MM.1S (cell line): ENCODE data around the gene TBL1XR1.

Source experiments
- DNase-seq: peaks from one replicate; pipeline ENCODE4 v3.0.0-alpha.2; 2015
- H2AFZ ChIP-seq: fragments of 300-600 bp; sonication (generic); 2 replicates; pipeline ENCODE4 v1.6.0; 2016; ENCODE audit warnings: antibody characterized with exemption, low read length
- H3F3A ChIP-seq: fragments of 300-600 bp; sonication (generic); 2 replicates; pipeline ENCODE4 v1.6.1; 2016; ENCODE audit warnings: mild to moderate bottlenecking, antibody characterized with exemption, low read length, moderate library complexity, mixed read lengths; ENCODE audit not compliant: insufficient read depth
- H3K27ac ChIP-seq: fragments of 300-600 bp; sonication (generic); 2 replicates; pipeline ENCODE4 v1.5.1; 2016; ENCODE audit warnings: mild to moderate bottlenecking, low read length
- H3K27me3 ChIP-seq: fragments of 300-600 bp; sonication (generic); replicated peaks from 2 replicates; pipeline ENCODE4 v1.6.0; 2016; ENCODE audit warnings: low read length; ENCODE audit not compliant: insufficient read depth
- H3K36me3 ChIP-seq: fragments of 300-600 bp; sonication (generic); replicated peaks from 2 replicates; pipeline ENCODE4 v1.6.1; 2016; ENCODE audit warnings: mild to moderate bottlenecking, low read length, mixed read lengths; ENCODE audit not compliant: insufficient read depth
- H3K4me1 ChIP-seq: fragments of 300-600 bp; sonication (generic); 2 replicates; pipeline ENCODE4 v1.6.1; 2016; ENCODE audit warnings: low read length, mixed read lengths
- H3K4me2 ChIP-seq: fragments of 300-600 bp; sonication (generic); 2 replicates; pipeline ENCODE4 v1.6.0; 2016; ENCODE audit warnings: low read depth, low read length
- H3K4me3 ChIP-seq: fragments of 300-600 bp; sonication (generic); 2 replicates; pipeline ENCODE4 v1.5.1; 2016; ENCODE audit warnings: low read length, mixed read lengths
- H3K79me2 ChIP-seq: fragments of 300-600 bp; sonication (generic); 2 replicates; pipeline ENCODE4 v1.6.1; 2016; ENCODE audit warnings: mixed run types, low read length, mixed read lengths
- H3K9ac ChIP-seq: fragments of 300-600 bp; sonication (generic); 2 replicates; pipeline ENCODE4 v1.6.1; 2016; ENCODE audit warnings: low read length, mixed read lengths
- H3K9me2 ChIP-seq: fragments of 300-600 bp; sonication (generic); replicated peaks from 2 replicates; pipeline ENCODE4 v1.6.1; 2016; ENCODE audit warnings: mild to moderate bottlenecking, low read length, mixed read lengths; ENCODE audit not compliant: insufficient read depth
- H3K9me3 ChIP-seq: fragments of 300-600 bp; sonication (generic); replicated peaks from 2 replicates; pipeline ENCODE4 v1.6.1; 2016; ENCODE audit warnings: mild to moderate bottlenecking, low read length, mixed read lengths; ENCODE audit not compliant: insufficient read depth
- H4K20me1 ChIP-seq: fragments of 300-600 bp; sonication (generic); 2 replicates; pipeline ENCODE4 v1.6.1; 2016; ENCODE audit warnings: mild to moderate bottlenecking, low read length, moderate library complexity, mixed read lengths; ENCODE audit not compliant: insufficient read depth
- CTCF ChIP-seq: fragments of 300-600 bp; sonication (generic); IDR thresholded peaks from 2 replicates; pipeline ENCODE4 v1.5.1; 2016; ENCODE audit warnings: antibody characterized with exemption, low read length, mixed read lengths
- EZH2 ChIP-seq: fragments of 300-600 bp; sonication (generic); optimal IDR thresholded peaks from 2 replicates; pipeline ENCODE3; 2017; ENCODE audit warnings: low read depth, mild to moderate bottlenecking, antibody characterized with exemption, low read length, mixed read lengths
- EZH2phosphoT487 ChIP-seq: fragments of 300-600 bp; sonication (generic); IDR thresholded peaks from 2 replicates; pipeline ENCODE4 v1.6.1; 2018; ENCODE audit warnings: antibody characterized with exemption, low read length

The TBL1XR1 gene

GRCh38 chr3:177127008-177127407 is 70.3 kb downstream of the TBL1XR1 start:
- peaks cover 100% of the 10 kb centered on the region for H3K79me2 ChIP-seq
- H3K27me3 ChIP-seq, result no peaks in the 10 kb centered on the region
- H3K9me3 ChIP-seq, result no peaks in the 10 kb centered on the region
- no peak overlapping the region for H2AFZ ChIP-seq
- H3K4me2 ChIP-seq, result no peak overlapping the region
- H3K4me1 ChIP-seq, result peaks cover 37% of the 10 kb centered on the region
- DNase-seq, result no peak
- H3K9ac ChIP-seq, result no peak overlapping the region
- peaks cover 81% of the 10 kb centered on the region for H4K20me1 ChIP-seq
- no peak overlapping the region for H3K4me3 ChIP-seq
- no peaks in the 10 kb centered on the region; the same call in 1 of the 2 replicates for H3K36me3 ChIP-seq
- H3K9me2 ChIP-seq, result no peaks in the 10 kb centered on the region
- TF ChIP-seq EZH2 (no peak), CTCF (no peak), EZH2phosphoT487 (no peak)
- H3K27ac ChIP-seq, result no peak overlapping the region
- H3F3A ChIP-seq, result peaks cover 3% of the 10 kb centered on the region

- H3K27me3 ChIP-seq, result no peaks in the 10 kb centered on the region
- peaks cover 100% of the 10 kb centered on the region for H3K79me2 ChIP-seq
- H3K4me2 ChIP-seq, result no peak overlapping the region
- H4K20me1 ChIP-seq, result peaks cover 82% of the 10 kb centered on the region
- no peaks in the 10 kb centered on the region; the same call in 1 of the 2 replicates for H3K36me3 ChIP-seq
- no peaks in the 10 kb centered on the region for H3K9me2 ChIP-seq
- H3K4me1 ChIP-seq, result peaks cover 36% of the 10 kb centered on the region
- H3K9me3 ChIP-seq, result no peaks in the 10 kb centered on the region
- no peak overlapping the region for H3K27ac ChIP-seq
- no peak overlapping the region for H3K4me3 ChIP-seq
- no peak for DNase-seq
- no peak for TF ChIP-seq EZH2
- no peak for TF ChIP-seq EZH2phosphoT487
- TF ChIP-seq CTCF, result no peak
- no peak overlapping the region for H2AFZ ChIP-seq
- no peaks in the 10 kb centered on the region for H3F3A ChIP-seq
- H3K9ac ChIP-seq, result no peak overlapping the region
These were observed 71.1 kb downstream of the TBL1XR1 start for GRCh38 chr3:177126015-177126773.

DNA sequence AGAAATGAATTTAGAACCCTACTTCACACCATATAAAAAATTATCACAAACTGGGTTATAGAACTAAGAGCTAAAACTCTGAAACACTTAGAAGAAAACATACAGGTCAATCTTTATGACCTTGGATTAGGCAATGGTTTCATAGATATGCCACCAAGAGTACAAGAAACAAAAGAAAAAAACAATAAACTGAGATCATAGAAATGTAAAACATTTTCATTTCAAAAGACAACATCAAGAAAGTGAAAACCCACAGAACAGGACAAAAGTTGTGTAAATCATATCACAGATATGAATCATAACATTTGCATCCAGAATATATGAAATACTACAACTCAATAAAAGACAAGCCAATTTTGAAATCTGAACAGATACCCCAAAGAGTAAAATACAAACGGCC is 72.4 kb downstream of the TBL1XR1 start:
- Histone ChIP-seq H3K4me2 (no peak overlapping the region), H3F3A (no peaks in the 10 kb centered on the region)

More for the DNA sequence above, 72.4 kb downstream of the TBL1XR1 start:
- H3K9ac ChIP-seq, result no peak overlapping the region
- no peaks in the 10 kb centered on the region for H3K27me3 ChIP-seq
- peaks cover 100% of the 10 kb centered on the region for H3K79me2 ChIP-seq
- peaks cover 45% of the 10 kb centered on the region for H3K4me1 ChIP-seq
- H3K36me3 ChIP-seq, result no peaks in the 10 kb centered on the region; the same call in 1 of the 2 replicates
- no peak for TF ChIP-seq EZH2
- no peak for TF ChIP-seq CTCF
- no peak for TF ChIP-seq EZH2phosphoT487
- no peak overlapping the region for H3K27ac ChIP-seq
- no peak for DNase-seq
- H3K4me3 ChIP-seq, result no peak overlapping the region
- peaks cover 87% of the 10 kb centered on the region for H4K20me1 ChIP-seq
- H3K9me3 ChIP-seq, result no peaks in the 10 kb centered on the region
- no peak overlapping the region for H2AFZ ChIP-seq
- no peaks in the 10 kb centered on the region for H3K9me2 ChIP-seq
